B cell (primary cell): ENCODE measurements around the gene SORL1-AS1.

Experiments
- EZH2 ChIP-seq: IDR thresholded peaks from 2 replicates; pipeline ENCODE4 v1.6.1; 2012; ENCODE audit warnings: borderline replicate concordance, low read depth, mild to moderate bottlenecking, moderate library complexity, low read length; ENCODE audit not compliant: insufficient read depth, poor library complexity, severe bottlenecking
- TF ChIP-seq, protein P1 (sequence below): fragments of 200-600 bp; IDR thresholded peaks from one replicate; pipeline ENCODE4 v1.8.0; 2022; ENCODE audit warnings: antibody characterized with exemption, mild to moderate bottlenecking

- TF ChIP-seq, protein P1, sequence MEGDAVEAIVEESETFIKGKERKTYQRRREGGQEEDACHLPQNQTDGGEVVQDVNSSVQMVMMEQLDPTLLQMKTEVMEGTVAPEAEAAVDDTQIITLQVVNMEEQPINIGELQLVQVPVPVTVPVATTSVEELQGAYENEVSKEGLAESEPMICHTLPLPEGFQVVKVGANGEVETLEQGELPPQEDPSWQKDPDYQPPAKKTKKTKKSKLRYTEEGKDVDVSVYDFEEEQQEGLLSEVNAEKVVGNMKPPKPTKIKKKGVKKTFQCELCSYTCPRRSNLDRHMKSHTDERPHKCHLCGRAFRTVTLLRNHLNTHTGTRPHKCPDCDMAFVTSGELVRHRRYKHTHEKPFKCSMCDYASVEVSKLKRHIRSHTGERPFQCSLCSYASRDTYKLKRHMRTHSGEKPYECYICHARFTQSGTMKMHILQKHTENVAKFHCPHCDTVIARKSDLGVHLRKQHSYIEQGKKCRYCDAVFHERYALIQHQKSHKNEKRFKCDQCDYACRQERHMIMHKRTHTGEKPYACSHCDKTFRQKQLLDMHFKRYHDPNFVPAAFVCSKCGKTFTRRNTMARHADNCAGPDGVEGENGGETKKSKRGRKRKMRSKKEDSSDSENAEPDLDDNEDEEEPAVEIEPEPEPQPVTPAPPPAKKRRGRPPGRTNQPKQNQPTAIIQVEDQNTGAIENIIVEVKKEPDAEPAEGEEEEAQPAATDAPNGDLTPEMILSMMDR: no peak
- TF ChIP-seq EZH2: no peak
These were observed 46.6 kb upstream of the SORL1-AS1 start for GRCh38 chr11:121499405-121499804.
